Pancreas (tissue), 8 donors: ENCODE data around the gene CCDC85C. TPM values are rescaled to one million over a fixed set of nuclear protein-coding genes. Genes with fewer than 3 reads are reported as not detected.

ENCODE experiments used
- polyA plus RNA-seq, 2 donors: library from polyadenylated mRNA; stranded (reverse); fragments of 200-250 nt; gene quantifications; one replicate each; pipeline ENCODE4 v1.2.3, GENCODE V29; 2013
- total RNA-seq, 6 donors: library from RNA; stranded (reverse); fragmentation: NEBNext Ultra II Directional in 4 of 6; extraction: Animal tissue kit (Norgen Biotek cat#: 25700) in 4 of 6; gene quantifications; one replicate each; pipeline versions ENCODE4 v1.2.1 to v1.2.4, GENCODE V29; 2021 to 2023
- donor health status: healthy with polysubstance abuse.
- donor health status: DM: no; HTN: no; CAD: no; lungs with moderate emphysema.
- donor health status: DM: no; HTN: no; CAD: no.
- donor health status: Bipolar disorder and iron deficiency.
- donor health status: DM: yes; HTN: yes; CAD: no.
- donor health status: DM: no; HTN: no; CAD: no.
- donor health status: DM: no; HTN: no; CAD: no.
- donor health status: DM: yes; HTN: yes; CAD: no.

Gene CCDC85C
- total and polyA plus RNA-seq, 8 donors = 9.5 to 22.2 (median 17.6) TPM

Other genes starting within 250 kb of the CCDC85C start
- gene SETD3, start 123.3 kb downstream of the CCDC85C start, total RNA-seq = 10 to 100 TPM; 24.9 to 32.7 (median 28.3) TPM
- gene SETD3, start 123.3 kb downstream of the CCDC85C start, polyA plus RNA-seq = 10 to 100 TPM; 14.0 to 24.5 TPM
- 10 to 100 TPM; 14.0 to 23.4 (median 16.1) TPM for gene CCNK, start 122.8 kb downstream of the CCDC85C start, total RNA-seq
- gene CCNK, start 122.8 kb downstream of the CCDC85C start, polyA plus RNA-seq = 10 to 100 TPM in 1 of 2 donors, 1 to 10 TPM in 1; 7.9 to 10.0 TPM
- 1 to 10 TPM in 1 of 6 donors, under 1 TPM in 5; 0.13 to 1.2 (median 0.29) TPM for gene HHIPL1, start 40.9 kb upstream of the CCDC85C start, total RNA-seq
- under 1 TPM; 0.09 to 0.23 TPM for gene HHIPL1, start 40.9 kb upstream of the CCDC85C start, polyA plus RNA-seq
- 1 to 10 TPM; 1.0 to 2.1 (median 1.7) TPM for gene CYP46A1, start 80.1 kb upstream of the CCDC85C start, total RNA-seq
- 1 to 10 TPM; 3.5 to 5.2 TPM for gene CYP46A1, start 80.1 kb upstream of the CCDC85C start, polyA plus RNA-seq
- gene EML1, start 189.2 kb upstream of the CCDC85C start, total RNA-seq = 10 to 100 TPM in 4 of 6 donors, 1 to 10 TPM in 2; 7.0 to 13.4 (median 11.6) TPM
- gene EML1, start 189.2 kb upstream of the CCDC85C start, polyA plus RNA-seq = 1 to 10 TPM; 3.8 to 5.2 TPM